WTC11 (cell line): ENCODE measurements around the gene H1-8. TPM values are rescaled to one million over a fixed set of nuclear protein-coding genes. Genes with fewer than 3 reads are reported as not detected.

Experiments
- ATAC-seq: fragments of 200-7000 bp; cut with Tn5 transposase; 2 replicates; pipeline ENCODE4 v1.10.0; 2021; ENCODE audit warnings: mild to moderate bottlenecking, moderate library complexity
- CTCF ChIA-PET: fragments of 300-600 bp; sonication (Branson Sonifier 250); formaldehyde crosslinking; loops from one replicate; lab custom pipeline; 2021; ENCODE audit warnings: antibody characterized with exemption; lab: Charles Lee
- POLR2A ChIA-PET: fragments of 350-600 bp; sonication (Branson Sonifier 250); formaldehyde crosslinking; loops from one replicate; lab custom pipeline; 2021; ENCODE audit warnings: antibody characterized with exemption; lab: Charles Lee
- DNase-seq: peaks from one replicate; pipeline ENCODE4 v3.0.0; 2021; ENCODE audit warnings: low spot score
- H3K27ac Mint-ChIP-seq: 2 replicates; pipeline ENCODE4 v1.8.0; 2021; ENCODE audit warnings: mixed read lengths
- H3K27me3 Mint-ChIP-seq: 2 replicates; pipeline ENCODE4 v1.8.0; 2021; ENCODE audit warnings: low read depth, mild to moderate bottlenecking, moderate library complexity, mixed read lengths
- H3K36me3 Mint-ChIP-seq: 2 replicates; pipeline ENCODE4 v1.8.0; 2021; ENCODE audit warnings: mixed read lengths
- H3K4me1 Mint-ChIP-seq: 2 replicates; pipeline ENCODE4 v1.8.0; 2022; ENCODE audit warnings: mixed read lengths
- H3K4me3 Mint-ChIP-seq: 2 replicates; pipeline ENCODE4 v1.8.0; 2021; ENCODE audit warnings: mild to moderate bottlenecking, moderate library complexity, mixed read lengths
- H3K9me3 Mint-ChIP-seq: 2 replicates; pipeline ENCODE4 v1.8.0; 2021; ENCODE audit warnings: mixed read lengths
- ATF2 ChIP-seq: sonication (generic); formaldehyde crosslinking; IDR thresholded peaks from 2 replicates; pipeline ENCODE4 v1.8.1; 2022; ENCODE audit warnings: low read depth, missing genetic modification reagents, borderline replicate concordance
- CREM ChIP-seq: sonication (generic); formaldehyde crosslinking; IDR thresholded peaks from 2 replicates; pipeline ENCODE4 v1.8.1; 2022; ENCODE audit warnings: mild to moderate bottlenecking, missing genetic modification reagents, moderate library complexity
- ETV6 ChIP-seq: sonication (generic); formaldehyde crosslinking; IDR thresholded peaks from 2 replicates; pipeline ENCODE4 v1.8.1; 2022; ENCODE audit warnings: mild to moderate bottlenecking, missing genetic modification reagents
- PRRX2 ChIP-seq: fragments of 250-450 bp; sonication (Bioruptor Pico); IDR thresholded peaks from 2 replicates; pipeline ENCODE4 v1.8.0; 2021; ENCODE audit warnings: mild to moderate bottlenecking
- RORB ChIP-seq: fragments of 250-450 bp; sonication (Bioruptor Pico); IDR thresholded peaks from 2 replicates; pipeline ENCODE4 v1.9.0; 2021; ENCODE audit warnings: mild to moderate bottlenecking
- SMAD4 ChIP-seq: sonication (generic); formaldehyde crosslinking; IDR thresholded peaks from 2 replicates; pipeline ENCODE4 v1.8.0; 2022; ENCODE audit warnings: mild to moderate bottlenecking, missing genetic modification reagents
- SP1 ChIP-seq: sonication (generic); formaldehyde crosslinking; conservative IDR thresholded peaks from 2 replicates; pipeline ENCODE4 v1.8.1; 2022; ENCODE audit warnings: missing genetic modification reagents
- STAT6 ChIP-seq: sonication (generic); formaldehyde crosslinking; conservative IDR thresholded peaks from 2 replicates; pipeline ENCODE4 v1.8.1; 2023; ENCODE audit warnings: mild to moderate bottlenecking, low read depth, missing genetic modification reagents, moderate library complexity
- ZNF121 ChIP-seq: sonication (generic); formaldehyde crosslinking; IDR thresholded peaks from 2 replicates; pipeline ENCODE4 v1.8.0; 2023; ENCODE audit warnings: missing genetic modification reagents
- ZNF396 ChIP-seq: fragments of 250-450 bp; sonication (Bioruptor Pico); IDR thresholded peaks from 2 replicates; pipeline ENCODE4 v1.8.0; 2021; ENCODE audit warnings: mild to moderate bottlenecking, moderate library complexity, borderline replicate concordance
- total RNA-seq: library from RNA; stranded (reverse); gene quantifications from 3 replicates; pipeline ENCODE4 v1.2.3, GENCODE V29; 2021

The H1-8 gene
- total RNA-seq, 1 experiment from 2014 or later = not detected

- peak within 1 kb of the TSS; percentile 41; the same call in 1 of the 2 replicates for H3K27ac Mint-ChIP-seq
- no peak for TF ChIP-seq ZNF396
- no peak for TF ChIP-seq RORB (CRISPR knock-in tag)
- no peak for TF ChIP-seq ZNF121 (CRISPR knock-in tag)
- no peak for TF ChIP-seq PRRX2 (CRISPR knock-in tag)
- no peak for TF ChIP-seq STAT6 (CRISPR knock-in tag)
- no peak for TF ChIP-seq SMAD4 (CRISPR knock-in tag)
- no peak for TF ChIP-seq ATF2
- TF ChIP-seq, all 79 proteins: peak for 0
- ChIA-PET POLR2A (interaction anchor here (0.8 kb wide), 1 partner anchor 15 kb away, joined by 3 read pairs; the partner anchor contains the start of gene H1-8), CTCF (interaction anchor here (0.6 to 1.6 kb wide), 4 partner anchors 38 to 99 kb away, joined by 3 to 6 read pairs (median 4); no protein-coding TSS in a partner anchor)
- H3K4me1 Mint-ChIP-seq = peaks cover 25% of the 10 kb centered on the region
- H3K4me3 Mint-ChIP-seq = no peak within 1 kb of the TSS
- DNase-seq = no peak
- ATAC-seq = no peak
- no peaks in the 10 kb centered on the region for H3K27me3 Mint-ChIP-seq
- no peaks in the 10 kb centered on the region for H3K36me3 Mint-ChIP-seq
- no peaks in the 10 kb centered on the region for H3K9me3 Mint-ChIP-seq
These were observed 14.3 kb upstream of the H1-8 start, which contains the start of gene RHO for GRCh38 chr3:129528589-129529100. Gene RHO (plus strand): TSS chr3:129528639. CDS start chr3:129528734, 95 bp downstream.

GRCh38 chr3:129529436-129530210 lies 13.4 kb upstream of the H1-8 start:
- DNase-seq (no peak), ATAC-seq (no peak)
- Mint-ChIP-seq H3K36me3 (no peaks in the 10 kb centered on the region), H3K4me1 (peaks cover 34% of the 10 kb centered on the region), H3K4me3 (no peak overlapping the region), H3K27ac (no peak overlapping the region), H3K9me3 (no peaks in the 10 kb centered on the region), H3K27me3 (no peaks in the 10 kb centered on the region)
- POLR2A ChIA-PET = no interaction called here
- TF ChIP-seq STAT6 (CRISPR knock-in tag) = no peak
- CTCF ChIA-PET = interaction anchor here (1.5 kb wide), 3 partner anchors 23 to 76 kb away, joined by 3 to 7 read pairs (median 5); no protein-coding TSS in a partner anchor

GRCh38 chr3:129530251-129530791 lies 12.7 kb upstream of the H1-8 start:
- peaks cover 36% of the 10 kb centered on the region for H3K4me1 Mint-ChIP-seq
- ATAC-seq (peak; percentile 67), DNase-seq (peak; percentile 36)
- ChIA-PET POLR2A (interaction anchor here (1.3 kb wide), 1 partner anchor 9 kb away, joined by 3 read pairs; no protein-coding TSS in a partner anchor), CTCF (interaction anchor here (0.9 to 1.5 kb wide), 5 partner anchors 11 to 98 kb away, joined by 3 to 7 read pairs (median 4); no protein-coding TSS in a partner anchor)
- H3K4me3 Mint-ChIP-seq = no peak overlapping the region
- H3K27ac Mint-ChIP-seq = no peak overlapping the region
- H3K27me3 Mint-ChIP-seq = no peaks in the 10 kb centered on the region
- no peak for TF ChIP-seq CREM (CRISPR knock-in tag)
- TF ChIP-seq STAT6 (CRISPR knock-in tag) = no peak
- TF ChIP-seq ETV6 (CRISPR knock-in tag) = no peak
- TF ChIP-seq SP1 = no peak
- no peaks in the 10 kb centered on the region for H3K36me3 Mint-ChIP-seq
- H3K9me3 Mint-ChIP-seq = no peaks in the 10 kb centered on the region
